K562 (cell line): ENCODE results near the gene HDAC3. TPM values are rescaled to one million over a fixed set of nuclear protein-coding genes. Genes with fewer than 3 reads are reported as not detected.

Experiments
- CBFA2T3 ChIP-seq: fragments of 450-650 bp; IDR thresholded peaks from 2 replicates; pipeline ENCODE4 v1.6.1; 2017
- CCNT2 ChIP-seq: IDR thresholded peaks from 2 replicates; pipeline ENCODE4 v1.6.1; 2011; ENCODE audit warnings: borderline replicate concordance, low read depth, mild to moderate bottlenecking, moderate library complexity, mixed read lengths, low read length; ENCODE audit not compliant: insufficient read length; ENCODE audit errors: extremely low read depth
- DMBX1 ChIP-seq: fragments of 250-450 bp; sonication (Bioruptor Pico); IDR thresholded peaks from 2 replicates; pipeline ENCODE4 v1.8.0; 2022; ENCODE audit warnings: inconsistent platforms, mild to moderate bottlenecking, moderate library complexity, borderline replicate concordance
- GTF2F1 ChIP-seq: IDR thresholded peaks from 2 replicates; pipeline ENCODE4 v1.6.1; 2011; ENCODE audit warnings: low read depth, low read length, improper control_type of control experiment
- HBP1 ChIP-seq: fragments of 450-650 bp; formaldehyde crosslinking; IDR thresholded peaks from 2 replicates; pipeline ENCODE4 v1.4.0; 2022; ENCODE audit warnings: missing genetic modification characterization
- HDAC1 ChIP-seq, 2 experiments: fragments of 450-650 bp; IDR thresholded peaks; 2 replicates each; pipeline ENCODE4 v1.6.1; 2016 to 2017; ENCODE audit warnings: inconsistent platforms in 1 of 2, mild to moderate bottlenecking in 1 of 2, moderate library complexity in 1 of 2
- MAZ ChIP-seq, 2 experiments: fragments of 450-650 bp in 1 of 2; sonication (generic) in 1 of 2; formaldehyde crosslinking; IDR thresholded peaks in 1 of 2; conservative IDR thresholded peaks in 1 of 2; 2 replicates each; pipeline versions ENCODE4 v1.4.0 to v1.5.0; 2020; ENCODE audit warnings: mild to moderate bottlenecking in 1 of 2, missing genetic modification reagents in 1 of 2
- MEF2A ChIP-seq: IDR thresholded peaks from 2 replicates; pipeline ENCODE4 v1.6.1; 2011; ENCODE audit warnings: low read depth, mild to moderate bottlenecking, low read length, moderate library complexity; ENCODE audit not compliant: control insufficient read depth
- MNT ChIP-seq, 2 experiments: fragments of 450-650 bp; conservative IDR thresholded peaks; 2 replicates each; pipeline ENCODE4 v1.6.1; 2017; ENCODE audit warnings: mild to moderate bottlenecking in 2 of 2, moderate library complexity in 2 of 2
- PATZ1 ChIP-seq: fragments of 250-450 bp; sonication (Bioruptor Pico); IDR thresholded peaks from 2 replicates; pipeline ENCODE4 v1.5.0; 2020; ENCODE audit warnings: mild to moderate bottlenecking, borderline replicate concordance
- POLR2G ChIP-seq: fragments of 200-400 bp; formaldehyde crosslinking; IDR thresholded peaks from 2 replicates; pipeline ENCODE4 v1.6.1; 2017; ENCODE audit warnings: low read depth, mild to moderate bottlenecking, antibody characterized with exemption, low read length, moderate library complexity
- RBFOX2 ChIP-seq: fragments of 200-400 bp; formaldehyde crosslinking; IDR thresholded peaks from 2 replicates; pipeline ENCODE4 v1.6.1; 2017; ENCODE audit warnings: low read depth, mild to moderate bottlenecking, low read length, moderate library complexity
- RCOR1 ChIP-seq, 2 experiments: IDR thresholded peaks; 2 replicates each; pipeline ENCODE4 v1.6.1; 2012; ENCODE audit warnings: low read depth in 2 of 2, low read length in 2 of 2, borderline replicate concordance in 1 of 2, improper control_type of control experiment in 1 of 2
- SMAD3 ChIP-seq: fragments of 450-650 bp; formaldehyde crosslinking; conservative IDR thresholded peaks from 2 replicates; pipeline ENCODE4 v1.4.0; 2020; ENCODE audit warnings: mild to moderate bottlenecking
- SMARCC2 ChIP-seq: fragments of 450-650 bp; IDR thresholded peaks from 2 replicates; pipeline ENCODE4 v1.6.1; 2017; ENCODE audit warnings: antibody characterized with exemption, moderate library complexity, mild to moderate bottlenecking, low read depth
- SRSF3 ChIP-seq: fragments of 200-400 bp; formaldehyde crosslinking; IDR thresholded peaks from 2 replicates; pipeline ENCODE4 v1.6.1; 2016; ENCODE audit warnings: mild to moderate bottlenecking, low read length, moderate library complexity; ENCODE audit not compliant: insufficient read depth
- TCF3 ChIP-seq: sonication (generic); formaldehyde crosslinking; IDR thresholded peaks from 2 replicates; pipeline ENCODE4 v1.4.0; 2020; ENCODE audit warnings: mild to moderate bottlenecking, missing genetic modification reagents
- TCF7 ChIP-seq: sonication (generic); IDR thresholded peaks from 2 replicates; pipeline ENCODE4 v1.6.1; 2016; ENCODE audit warnings: antibody characterized with exemption, borderline replicate concordance
- XRCC3 ChIP-seq: fragments of 450-650 bp; IDR thresholded peaks from 2 replicates; pipeline ENCODE4 v1.6.1; 2017; ENCODE audit warnings: mild to moderate bottlenecking, moderate library complexity
- ZC3H4 ChIP-seq: sonication (generic); formaldehyde crosslinking; IDR thresholded peaks from 2 replicates; pipeline ENCODE4 v1.9.0; 2021; ENCODE audit warnings: missing genetic modification reagents, borderline replicate concordance
- ZNF232 ChIP-seq: sonication (generic); formaldehyde crosslinking; IDR thresholded peaks from 2 replicates; pipeline ENCODE4 v1.8.0; 2022; ENCODE audit warnings: mild to moderate bottlenecking, missing genetic modification reagents
- ZNF584 ChIP-seq: fragments of 200-800 bp; sonication (Bioruptor generic); IDR thresholded peaks from 2 replicates; pipeline ENCODE4 v1.6.1; 2016; ENCODE audit warnings: low read depth, mild to moderate bottlenecking, missing genetic modification characterization, missing compliant biosample characterization
- ZSCAN29 ChIP-seq: fragments of 450-650 bp; IDR thresholded peaks from 2 replicates; pipeline ENCODE4 v1.6.1; 2017
- polyA plus RNA-seq, 8 experiments: library from polyadenylated mRNA; depleted of rRNA in 4 of 8; stranded (reverse) in 5 of 8; unstranded in 3 of 8; fragments of >200 nt; fragmentation: Nextera tagmentation in 2 of 8; fragmentation: Illumina TruSeq in 1 of 8; extraction: Ambion mirVana in 2 of 8; extraction: Trizol in 1 of 8; gene quantifications; 2 replicates each; pipeline versions ENCODE4 v1.2.1 to v1.2.3, GENCODE V29; 2011 to 2014; ENCODE audit warnings: inconsistent platforms in 1 of 8, missing spikeins in 1 of 8
- total RNA-seq, 7 experiments: library from RNA; depleted of rRNA in 6 of 7; stranded (reverse); fragments of >200 nt in 6 of 7; fragmentation: Illumina TruSeq in 2 of 7; extraction: Trizol in 2 of 7; gene quantifications; 2 replicates each; pipeline versions ENCODE4 v1.2.1 to v1.2.3, GENCODE V29; 2011 to 2021; ENCODE audit warnings: low replicate concordance in 1 of 7

HDAC3 gene
- total and polyA plus RNA-seq, 9 of the 15 experiments (the other 6 are each of a cell fraction or from before 2014, with no cell fraction given): 89.7 to 191 (median 119) TPM

- TF ChIP-seq ZNF584 (CRISPR knock-in tag): peak; percentile 81
- TF ChIP-seq DMBX1 (CRISPR knock-in tag): peak; percentile 80
- TF ChIP-seq ZSCAN29: no peak
- TF ChIP-seq GTF2F1: no peak
- TF ChIP-seq POLR2G: no peak
- TF ChIP-seq CCNT2: peak; percentile 84
- peak; percentile 88 for TF ChIP-seq SMARCC2
- peak; percentile 77; the same call in 1 of the 2 replicates for TF ChIP-seq SMAD3 (CRISPR knock-in tag)
- TF ChIP-seq ZNF232 (CRISPR knock-in tag): no peak
- no peak for TF ChIP-seq ZC3H4 (CRISPR knock-in tag)
- TF ChIP-seq MEF2A: peak; percentile 58
- peak; percentile 87 to 96 for TF ChIP-seq RCOR1 (IDR thresholded peaks at IDR 0.05; ENCODE audit: borderline replicate concordance in 1 of 2, low read depth in 2 of 2, low read length in 2 of 2)
- no peak for TF ChIP-seq SRSF3
- peak; percentile 61; the same call in 1 of the 2 replicates for TF ChIP-seq PATZ1 (CRISPR knock-in tag)
- 0 out of 4 replicates have a peak, but pooled peaks of 1 of the 2 experiments have one; percentile 31 for TF ChIP-seq MNT (conservative IDR thresholded peaks at IDR 0.05)
- 0 out of 2 replicates have a peak, but pooled peaks have one; percentile 14 for TF ChIP-seq XRCC3
- no peak for TF ChIP-seq TCF7
- peak; percentile 95 for TF ChIP-seq TCF3
- TF ChIP-seq HBP1: 0 out of 2 replicates have a peak, but pooled peaks have one; percentile 40
- peak in 1 of 2 experiments; percentile 53; a peak in 2 of 4 replicates for TF ChIP-seq MAZ (CRISPR knock-in tag; conservative IDR thresholded peaks at IDR 0.05 in 1 of 2, IDR thresholded peaks at IDR 0.05 in 1 of 2)
- peak in 1 of 2 experiments; percentile 92; a peak in 2 of 4 replicates for TF ChIP-seq HDAC1 (IDR thresholded peaks at IDR 0.05)
- peak; percentile 55 for TF ChIP-seq RBFOX2
- peak; percentile 96 for TF ChIP-seq CBFA2T3
Observed at GRCh38 chr5:141605523-141606277, 30.9 kb downstream of the HDAC3 start (continued).
